NCI-H2196 treated with DMSO at 0.1 percent for 48 hours (cell line): Measurements from ENCODE around the gene COL25A1.

Source experiments
- DNase-seq: peaks from one replicate; lab custom pipeline; 2025; ENCODE audit not compliant: unreplicated experiment; lab: John Stamatoyannopoulos, UW

Gene COL25A1

GRCh38 chr4:109294006-109294405 is 8.5 kb downstream of the COL25A1 start:
- DNase-seq = no peak

DNA sequence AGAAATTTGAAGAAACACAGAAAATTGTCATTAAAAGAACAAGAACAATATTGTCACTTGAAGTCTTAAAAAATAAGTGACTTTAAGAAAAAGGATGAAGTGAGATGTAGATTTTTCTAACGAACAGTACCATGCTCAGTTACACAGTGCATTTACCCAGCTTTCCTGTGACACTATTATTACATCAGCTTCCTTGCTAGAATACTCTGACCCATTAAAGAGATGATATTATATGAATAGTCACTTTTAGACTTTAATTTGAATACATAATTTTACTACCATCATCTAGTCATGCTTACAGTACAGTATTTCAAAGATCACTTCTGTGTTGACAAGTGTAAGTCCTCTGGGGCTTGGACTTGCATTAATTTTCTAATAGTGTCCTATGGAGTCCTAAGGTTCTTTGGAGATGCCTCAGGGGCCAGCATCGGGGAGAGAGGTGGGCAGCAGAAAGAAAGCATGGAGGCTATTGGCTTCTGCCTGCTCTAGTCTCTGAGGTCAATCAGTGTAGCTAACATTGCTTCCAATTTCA is 10.7 kb downstream of the COL25A1 start:
- no peak for DNase-seq

DNA sequence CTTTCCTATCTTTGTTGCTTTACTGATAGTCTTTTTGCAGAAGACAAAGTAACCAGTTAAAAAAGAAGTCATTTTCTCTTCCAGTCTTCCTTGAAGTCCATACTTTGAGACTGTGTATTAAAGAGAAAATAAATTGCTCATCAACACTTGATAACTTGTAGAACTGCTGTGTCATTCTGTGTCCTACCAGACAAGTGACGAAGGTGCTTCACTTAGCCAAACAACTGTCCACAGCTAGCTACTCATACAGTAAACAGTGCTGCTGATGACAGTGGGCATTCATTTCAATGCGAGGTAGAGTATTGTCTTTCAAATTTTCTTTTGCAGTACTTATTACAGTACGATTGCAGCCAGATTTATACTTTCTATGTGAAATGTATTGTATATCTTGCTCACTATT is 11.5 kb downstream of the COL25A1 start:
- DNase-seq = no peak

GRCh38 chr4:109278594-109279031 is 23.8 kb downstream of the COL25A1 start:
- no peak for DNase-seq

GRCh38 chr4:109276482-109277095 is 25.9 kb downstream of the COL25A1 start:
- DNase-seq = no peak

DNA sequence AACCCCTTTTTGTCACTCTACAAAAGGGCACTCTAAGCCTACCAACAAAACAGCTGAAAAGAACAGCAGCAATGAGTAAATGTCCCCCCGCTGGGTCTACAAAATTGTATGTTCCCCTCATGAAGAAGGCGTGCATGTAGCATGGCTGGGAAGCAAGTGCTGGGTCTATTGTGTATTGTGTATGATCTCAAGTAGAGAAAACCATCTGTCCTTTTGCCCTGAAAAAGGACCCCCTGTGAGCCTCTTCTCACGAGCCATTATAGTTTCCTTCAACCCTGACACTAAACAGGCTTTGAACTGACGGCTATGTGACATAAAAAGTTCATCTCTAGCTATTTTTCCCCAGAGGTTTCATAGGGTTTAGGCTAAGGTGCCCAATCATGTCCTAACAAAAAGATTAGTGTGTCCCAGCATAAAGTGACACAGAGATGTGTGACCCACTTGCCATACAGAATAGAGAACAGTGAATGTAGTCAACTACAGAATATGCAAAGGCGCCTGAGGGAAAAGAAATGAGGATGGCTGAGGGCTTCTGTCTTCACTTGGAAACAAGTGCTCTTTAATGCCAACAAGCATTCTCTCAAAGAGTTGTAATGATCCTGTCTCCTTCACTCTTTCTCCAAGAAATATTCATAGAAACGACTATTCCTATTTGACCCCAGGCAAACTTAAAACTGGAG is 27.3 kb downstream of the COL25A1 start:
- DNase-seq = no peak

GRCh38 chr4:109266891-109267290 is 35.6 kb downstream of the COL25A1 start:
- no peak for DNase-seq

- no peak for DNase-seq
Observed at GRCh38 chr4:109266236-109266635, 36.2 kb downstream of the COL25A1 start.

DNA sequence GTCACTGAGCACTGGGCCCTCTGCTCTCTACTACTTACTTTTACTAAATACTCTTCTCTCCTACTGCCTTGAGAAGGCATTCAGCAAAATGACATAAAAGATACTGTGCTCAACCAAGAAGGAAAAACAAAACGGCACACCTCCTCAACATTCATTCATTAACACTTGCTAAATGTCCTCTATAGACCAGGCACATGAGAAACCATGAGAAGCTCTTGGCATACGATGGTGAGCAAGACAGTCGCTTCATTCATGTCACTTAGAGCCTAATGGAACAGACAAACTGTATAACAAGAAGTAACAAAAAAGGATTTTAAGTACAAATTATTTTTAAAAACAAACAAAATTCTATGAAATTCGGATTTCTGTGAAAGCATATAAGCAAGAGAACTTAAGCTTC is 38.7 kb downstream of the COL25A1 start:
- DNase-seq = no peak

DNA sequence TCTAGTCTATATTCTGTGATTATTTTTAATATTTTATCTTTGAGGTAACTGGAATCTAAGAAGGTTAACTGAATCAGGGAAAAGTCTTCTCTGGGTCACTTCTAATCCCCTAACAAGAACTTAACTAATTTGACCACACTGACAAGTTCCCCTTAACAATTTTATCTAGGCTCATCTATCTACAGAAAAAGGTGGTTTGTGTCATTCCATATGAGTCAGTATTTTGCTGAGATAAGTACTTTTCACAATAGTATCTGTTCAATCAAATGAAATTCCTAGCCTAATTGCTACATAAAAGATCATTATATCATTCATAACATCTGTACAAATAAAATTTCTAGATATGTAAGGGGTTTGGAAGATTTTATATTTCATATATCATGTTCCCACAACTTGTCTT is 45.6 kb downstream of the COL25A1 start:
- no peak for DNase-seq

DNA sequence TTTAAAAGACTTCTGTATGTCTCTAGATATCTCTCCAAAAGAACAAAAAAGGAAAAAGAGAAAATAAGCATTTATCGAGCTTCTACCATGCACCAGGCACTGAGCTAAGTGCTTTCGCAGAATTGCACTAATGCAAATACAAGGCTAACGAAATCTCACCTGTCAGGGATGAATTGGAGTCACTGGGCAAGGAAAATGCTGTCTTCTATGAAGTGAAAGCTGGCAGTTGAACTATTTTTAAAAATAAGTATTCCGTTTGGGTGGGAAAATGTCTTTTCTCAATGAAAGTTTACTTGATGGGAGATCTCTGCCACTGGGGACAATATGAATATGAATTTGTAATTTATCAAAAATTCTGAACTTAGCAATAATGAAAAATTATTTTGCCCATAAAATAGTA is 47.6 kb downstream of the COL25A1 start:
- DNase-seq = no peak

DNA sequence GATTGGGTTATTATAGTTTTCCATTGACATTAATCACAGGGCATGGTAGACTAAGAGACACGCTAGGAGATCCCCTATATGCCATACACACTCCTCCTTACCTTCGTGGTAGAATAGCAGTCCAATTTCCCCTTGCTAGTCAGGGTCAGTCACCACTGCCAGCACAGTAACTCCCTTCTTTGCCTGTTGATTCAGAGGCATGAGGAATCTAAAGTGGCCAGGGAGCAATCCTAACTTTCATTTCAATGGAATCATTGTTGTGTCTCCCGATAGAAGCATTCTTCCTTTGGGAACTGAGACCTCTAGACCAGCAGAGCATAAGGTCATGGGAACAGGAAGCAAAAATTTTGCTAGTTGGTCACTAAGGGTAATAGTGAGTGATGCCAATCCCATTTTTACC is 51.1 kb downstream of the COL25A1 start:
- no peak for DNase-seq

- no peak for DNase-seq
Observed at GRCh38 chr4:109248322-109248900, 54.0 kb downstream of the COL25A1 start.

DNA sequence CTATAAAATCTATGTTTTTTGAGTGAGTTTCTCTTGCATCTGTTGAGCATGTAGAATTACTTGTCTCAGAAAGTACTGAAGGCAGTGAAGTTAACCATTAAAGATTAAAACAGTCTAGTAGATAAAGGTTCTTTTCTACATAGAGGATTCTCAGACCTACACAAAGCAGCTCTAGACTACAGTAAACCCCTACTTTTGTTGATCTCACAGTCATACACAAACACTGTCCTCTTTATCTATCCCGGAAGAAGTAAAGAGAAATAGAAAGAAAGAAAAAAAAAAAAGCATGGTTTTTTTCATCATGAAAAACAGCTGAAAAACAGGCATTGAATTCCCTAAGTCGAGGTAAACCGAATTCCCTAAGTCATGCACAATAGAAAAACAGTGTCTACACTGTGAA is 58.6 kb downstream of the COL25A1 start:
- no peak for DNase-seq

DNA sequence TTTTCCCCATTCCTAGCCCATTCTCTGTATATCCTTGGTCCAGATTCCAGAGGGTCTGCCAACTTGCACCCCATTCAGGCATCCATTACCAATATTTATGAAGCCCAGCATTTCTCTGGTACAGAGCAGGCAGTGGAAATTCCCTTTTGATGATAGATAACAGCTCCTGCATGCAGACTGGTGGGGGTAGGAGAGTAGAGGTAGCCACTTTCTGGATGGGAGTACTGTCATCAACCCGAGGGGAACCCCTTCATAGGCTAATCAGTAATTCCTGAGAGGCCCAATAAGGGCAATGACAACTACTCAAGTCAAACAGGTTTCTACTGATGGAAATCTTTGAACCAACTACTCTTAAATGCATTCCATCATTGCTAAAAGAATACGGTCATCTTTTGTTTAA is 63.7 kb downstream of the COL25A1 start:
- DNase-seq = no peak

DNA sequence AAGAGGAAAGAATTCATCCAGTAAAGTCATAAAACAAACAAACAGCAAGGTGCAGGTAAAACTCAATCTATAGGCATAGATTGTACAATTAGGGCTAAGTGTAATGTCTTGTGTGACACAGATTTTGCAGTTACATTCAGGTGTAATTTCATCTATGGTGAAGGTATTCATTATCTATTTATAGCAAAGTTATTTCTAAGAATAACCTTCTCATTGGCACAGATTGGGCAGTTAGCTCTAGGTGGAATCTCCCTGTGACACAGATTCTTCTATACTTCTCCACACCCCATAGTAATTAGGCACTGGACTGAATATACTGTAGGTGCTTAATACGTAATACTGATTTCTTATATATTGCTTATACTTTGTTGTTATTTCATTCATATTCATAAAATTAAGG is 66.8 kb downstream of the COL25A1 start:
- DNase-seq = no peak

DNA sequence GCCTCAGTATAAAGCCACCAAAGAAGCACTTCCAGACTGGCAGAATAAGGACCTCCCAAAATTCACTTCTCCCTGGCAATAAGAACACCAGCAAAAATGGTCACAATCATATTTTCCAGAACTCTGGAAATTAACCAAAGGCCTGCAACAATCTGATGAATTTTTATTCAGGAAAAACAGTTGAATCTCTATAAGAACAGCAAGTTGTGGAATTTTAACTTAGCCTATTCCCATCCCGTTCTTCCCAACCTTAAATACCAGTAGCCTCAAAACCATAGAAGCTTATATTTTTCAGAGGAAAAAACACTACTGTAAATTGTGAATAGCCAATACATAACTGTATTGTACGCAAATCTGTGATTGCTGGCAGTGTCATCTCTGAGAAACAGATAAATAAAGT is 67.9 kb downstream of the COL25A1 start:
- no peak for DNase-seq

DNA sequence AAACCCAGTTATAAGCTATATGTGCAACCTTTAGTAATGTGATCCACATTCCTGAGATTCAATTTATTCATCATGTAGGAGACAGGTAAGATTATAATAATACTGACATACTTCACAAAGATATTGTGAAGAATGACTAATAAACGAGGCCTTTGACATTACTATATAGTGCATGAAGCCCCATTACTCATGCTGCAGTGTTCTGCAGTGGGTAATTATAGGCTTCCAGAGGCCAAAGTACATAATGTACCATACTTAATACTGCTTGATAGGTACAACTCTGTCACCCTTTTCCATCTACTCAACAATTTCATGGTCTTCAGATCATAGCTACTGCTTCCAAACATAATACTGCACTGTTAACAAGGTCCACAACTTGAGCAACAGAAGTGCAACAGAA is 68.9 kb downstream of the COL25A1 start:
- DNase-seq = no peak

DNA sequence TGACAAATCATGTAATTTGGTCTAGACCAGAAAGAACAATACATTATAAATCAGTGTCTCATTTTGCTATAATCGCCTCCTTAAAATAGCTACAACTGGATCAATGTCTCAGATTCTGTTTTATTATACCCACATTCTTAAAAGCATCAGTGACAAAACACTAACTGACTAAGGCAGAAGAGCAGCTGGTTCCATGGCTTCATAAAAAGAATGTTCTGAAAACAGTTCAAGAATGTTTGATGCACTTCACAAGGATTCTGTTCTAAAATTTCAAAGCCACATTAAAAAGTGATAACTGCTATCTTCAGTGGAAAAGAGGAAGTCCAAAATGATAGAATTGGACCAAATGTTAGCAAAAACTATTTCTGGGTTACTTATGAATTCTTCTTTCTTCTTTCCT is 69.8 kb downstream of the COL25A1 start:
- no peak for DNase-seq

DNA sequence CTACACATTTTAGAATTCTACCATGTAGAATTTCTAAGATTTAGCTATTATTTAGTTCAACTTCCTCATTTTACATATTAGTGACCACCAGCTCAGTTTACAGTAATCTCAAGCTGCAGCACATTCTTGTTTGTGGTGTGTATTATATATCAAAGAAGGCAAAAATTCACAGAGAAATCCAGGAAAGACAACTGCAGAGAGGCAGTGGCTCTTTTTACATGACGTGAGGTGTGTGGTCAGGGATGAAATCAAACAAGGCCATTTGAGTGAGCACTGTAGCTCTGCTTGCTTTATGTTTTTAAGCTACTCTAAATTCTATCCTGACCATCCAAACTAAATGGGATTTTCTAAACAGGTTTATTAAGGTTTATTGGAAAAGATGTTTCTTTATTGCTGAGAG is 71.1 kb downstream of the COL25A1 start:
- DNase-seq = no peak

- no peak for DNase-seq
Observed at GRCh38 chr4:109229028-109229427, 73.4 kb downstream of the COL25A1 start.

- DNase-seq = no peak
Observed at GRCh38 chr4:109218288-109218687, 84.2 kb downstream of the COL25A1 start.
